NCI-H82 treated with DMSO at 0.1 percent for 48 hours (cell line): ENCODE data around the gene ANKS4B.
"Not testable (repeated sequence)": the region's sequence is repeated elsewhere in the genome, so short reads cannot be mapped to it uniquely, and the experiment has no call there.

Source experiments
- DNase-seq: peaks from one replicate; lab custom pipeline; 2025; ENCODE audit not compliant: unreplicated experiment; lab: John Stamatoyannopoulos, UW

Gene ANKS4B

GRCh38 chr16:21217121-21217520 lies 16.4 kb upstream of the ANKS4B start:
- DNase-seq: no peak

- DNase-seq: no peak
These were observed 15.3 kb upstream of the ANKS4B start for GRCh38 chr16:21218153-21218552.

GRCh38 chr16:21219551-21219950 lies 13.9 kb upstream of the ANKS4B start:
- no peak for DNase-seq

DNA sequence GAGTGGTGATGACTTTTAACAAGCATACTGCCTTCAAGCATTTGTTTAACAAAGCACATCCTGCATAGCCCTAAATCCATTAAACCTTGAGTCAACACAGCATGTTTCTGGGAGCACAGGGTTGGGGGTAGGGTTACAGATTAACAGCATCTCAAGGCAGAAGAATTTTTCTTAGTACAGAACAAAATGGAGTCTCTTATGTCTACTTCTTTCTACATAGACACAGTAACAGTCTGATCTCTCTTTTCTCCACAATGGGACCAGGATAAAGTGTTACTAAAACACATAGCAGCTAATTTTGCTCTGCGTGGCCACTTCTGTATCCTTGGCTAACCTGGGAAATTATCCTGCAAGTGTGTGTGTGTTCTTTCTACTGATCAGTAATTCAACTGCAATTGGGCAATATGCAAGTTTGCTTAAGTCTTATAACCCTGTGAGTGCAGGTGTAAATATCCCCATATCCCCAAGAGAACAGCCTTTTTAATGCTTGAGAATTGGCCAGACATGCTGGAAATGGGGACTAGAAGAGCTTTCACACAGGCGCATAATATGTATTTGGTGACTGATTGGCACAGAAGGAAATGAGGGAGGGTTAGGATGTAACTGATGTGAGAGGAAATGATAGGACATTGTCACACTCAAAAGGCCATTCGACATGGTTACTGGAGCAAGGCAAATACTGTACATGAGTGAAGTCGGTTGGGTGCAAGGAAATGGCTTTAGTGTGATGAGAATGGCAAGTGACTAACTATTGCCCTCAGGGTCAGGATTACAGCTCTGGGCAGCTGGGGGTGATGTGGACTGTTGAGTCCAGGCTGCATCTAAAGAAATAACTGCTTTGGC lies 10.8 kb upstream of the ANKS4B start:
- no peak for DNase-seq

DNA sequence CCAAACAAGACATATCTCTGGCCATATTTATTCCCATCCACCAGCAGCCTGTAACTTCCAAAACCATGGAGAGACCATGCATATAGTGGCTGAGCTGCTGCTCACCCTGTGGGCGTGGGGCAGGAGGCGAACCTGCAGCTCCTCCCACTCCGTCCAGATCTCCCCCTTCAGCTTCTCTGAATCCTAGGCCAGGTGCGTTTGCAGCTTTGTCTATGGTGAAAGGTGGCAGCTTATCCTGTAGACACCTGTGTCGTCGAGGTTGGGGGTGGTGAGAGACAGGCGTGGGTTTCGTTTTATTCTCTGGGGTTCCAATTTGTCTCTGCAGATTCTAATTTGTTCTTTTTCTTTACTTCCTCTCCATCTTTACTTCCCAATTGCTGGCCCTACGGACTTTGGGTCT lies 9.7 kb upstream of the ANKS4B start:
- no peak for DNase-seq

GRCh38 chr16:21224800-21225199 lies 8.7 kb upstream of the ANKS4B start:
- DNase-seq: no peak

- no peak for DNase-seq
These were observed 6.8 kb upstream of the ANKS4B start for GRCh38 chr16:21226749-21227148.

- no peak for DNase-seq
These were observed 5.6 kb upstream of the ANKS4B start for GRCh38 chr16:21227866-21228265.

- DNase-seq: no peak
These were observed 5.1 kb upstream of the ANKS4B start for GRCh38 chr16:21228361-21228872.

DNA sequence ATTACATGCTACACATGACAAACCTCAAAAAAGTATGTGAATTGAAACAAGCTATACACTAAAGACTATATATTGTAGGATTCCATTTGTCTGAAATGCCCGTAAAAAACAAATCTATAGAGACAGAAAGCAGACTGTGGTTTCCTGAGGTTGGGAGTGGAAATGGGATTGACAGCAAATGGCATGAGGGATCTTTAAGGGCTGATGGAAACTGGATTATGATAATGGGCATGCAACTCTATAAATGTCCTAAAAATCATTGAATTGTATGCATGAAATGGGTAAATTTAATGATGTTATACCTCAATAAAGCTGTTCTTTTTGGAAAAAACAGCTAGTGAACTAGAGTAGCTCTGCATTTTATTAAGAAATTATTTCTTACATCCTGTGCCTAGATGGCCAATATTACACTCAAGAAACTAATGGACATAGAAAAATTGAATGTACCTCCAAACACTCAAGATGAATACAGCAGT lies 416 bp upstream of the ANKS4B start:
- no peak for DNase-seq

DNA sequence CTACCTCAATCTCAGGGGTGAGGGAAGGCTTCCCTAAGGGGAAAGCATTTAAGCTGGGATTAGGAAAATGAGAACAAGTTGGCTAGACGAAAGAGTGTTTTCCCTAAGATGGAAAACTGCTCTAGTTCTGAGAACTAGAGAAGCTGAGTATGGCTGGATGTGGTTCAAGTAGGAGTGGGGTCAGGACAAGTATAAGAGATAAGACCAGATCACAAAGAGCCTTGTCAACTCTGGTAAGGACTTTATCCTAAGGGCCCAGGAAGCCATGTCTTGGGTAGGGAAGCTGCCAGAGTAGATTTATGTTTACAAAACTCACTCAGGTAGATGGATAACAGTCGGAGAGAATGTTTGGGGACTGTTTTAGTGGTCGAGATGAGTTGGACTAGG lies 1.7 kb downstream of the ANKS4B start:
- DNase-seq: no peak

DNA sequence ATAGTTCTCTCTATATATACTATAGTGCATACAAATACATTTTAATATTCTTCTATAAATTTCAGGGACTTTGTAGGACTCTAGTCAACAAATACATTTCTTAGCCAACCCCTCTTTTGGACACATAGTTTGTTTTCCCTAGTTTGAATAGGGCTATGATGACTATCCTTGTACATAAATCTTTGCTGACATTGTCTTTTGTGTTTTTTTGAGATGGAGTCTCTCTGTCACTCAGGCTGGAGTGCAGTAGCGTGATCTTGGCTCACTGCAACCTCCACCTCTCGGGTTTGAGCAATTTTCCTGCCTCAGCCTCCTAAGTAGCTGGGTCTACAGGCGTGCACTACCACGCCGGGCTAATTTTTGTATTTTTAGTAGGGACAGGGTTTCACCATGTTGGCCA lies 3.3 kb downstream of the ANKS4B start:
- no peak for DNase-seq

- DNase-seq: no peak
These were observed 6.1 kb downstream of the ANKS4B start for GRCh38 chr16:21239646-21240045.

DNA sequence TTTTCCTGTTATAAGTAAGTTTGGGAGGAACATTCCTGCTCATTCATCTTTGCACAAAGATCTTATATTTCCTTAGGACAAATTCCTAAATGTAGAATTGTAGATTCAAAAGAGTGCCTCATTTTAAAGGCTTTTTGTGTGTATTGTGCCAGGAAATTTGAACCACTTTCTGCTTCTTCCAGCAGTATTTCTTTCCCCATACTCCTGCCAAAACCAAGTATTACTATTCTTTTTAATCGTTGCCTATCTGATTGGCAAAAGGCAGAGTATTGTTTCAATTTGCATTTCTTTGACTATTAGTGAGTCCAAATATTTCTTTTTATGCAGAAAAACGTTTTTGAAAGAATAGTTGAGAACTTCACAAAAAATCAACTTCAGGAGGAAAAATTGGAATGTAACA lies 9.3 kb downstream of the ANKS4B start:
- DNase-seq: no peak

GRCh38 chr16:21244518-21245215 lies 11.2 kb downstream of the ANKS4B start:
- DNase-seq: no peak

GRCh38 chr16:21248179-21248578 lies 14.7 kb downstream of the ANKS4B start:
- DNase-seq: not testable (repeated sequence)

DNA sequence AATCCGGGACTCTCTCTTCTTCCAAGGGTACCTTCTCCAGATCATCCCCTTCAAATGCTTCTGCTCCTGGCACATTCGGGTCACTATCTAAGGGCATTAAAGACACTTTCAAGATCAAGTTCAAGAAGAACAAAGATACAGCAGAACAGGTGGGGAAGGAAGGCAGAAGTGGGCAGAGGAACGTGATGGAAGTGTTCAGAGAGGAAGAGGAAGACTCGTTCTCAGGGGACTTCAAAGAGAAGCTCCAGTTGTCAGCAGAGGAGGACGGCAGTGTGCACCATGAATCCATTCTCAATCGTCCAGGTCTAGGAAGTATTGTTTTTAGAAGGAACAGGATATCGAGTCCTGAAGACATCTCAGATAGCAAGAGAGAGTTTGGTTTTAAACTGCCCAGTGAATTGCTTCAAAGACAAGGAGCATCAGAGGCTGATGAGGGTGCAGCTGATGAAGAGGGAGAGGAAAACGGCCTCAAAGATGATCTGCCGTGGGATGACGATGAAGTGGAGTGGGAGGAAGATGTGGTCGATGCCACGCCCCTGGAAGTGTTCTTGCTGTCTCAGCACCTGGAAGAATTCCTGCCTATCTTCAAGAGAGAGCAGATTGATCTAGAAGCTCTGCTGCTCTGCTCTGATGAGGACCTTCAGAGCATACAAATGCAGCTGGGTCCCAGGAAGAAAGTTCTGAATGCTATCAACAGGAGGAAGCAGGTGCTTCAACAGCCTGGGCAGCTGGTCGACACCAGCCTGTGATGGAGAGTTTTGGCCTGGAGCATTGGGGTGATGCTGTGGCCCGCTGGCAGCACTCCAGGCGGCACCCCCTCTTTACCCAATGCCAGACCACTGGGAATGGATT lies 16.8 kb downstream of the ANKS4B start:
- no peak for DNase-seq

DNA sequence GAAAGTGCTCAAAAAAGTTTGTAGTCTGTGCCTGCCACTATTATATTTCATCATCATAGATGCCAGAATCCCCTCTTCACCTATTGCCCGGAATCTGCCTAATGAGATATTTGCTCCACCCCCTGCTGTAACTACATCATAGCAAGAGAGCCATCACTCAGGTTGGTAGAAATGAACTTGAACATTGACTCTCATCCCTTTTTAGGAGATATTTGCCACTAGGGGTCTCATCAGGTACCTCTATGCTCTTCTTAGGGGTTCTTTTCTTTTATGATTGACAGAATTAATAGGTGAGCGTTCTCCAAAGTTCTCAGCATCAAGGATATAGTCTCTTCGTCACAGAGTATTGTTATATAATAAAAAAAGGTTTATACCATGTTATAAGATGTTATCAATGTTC lies 20.0 kb downstream of the ANKS4B start:
- DNase-seq: no peak

DNA sequence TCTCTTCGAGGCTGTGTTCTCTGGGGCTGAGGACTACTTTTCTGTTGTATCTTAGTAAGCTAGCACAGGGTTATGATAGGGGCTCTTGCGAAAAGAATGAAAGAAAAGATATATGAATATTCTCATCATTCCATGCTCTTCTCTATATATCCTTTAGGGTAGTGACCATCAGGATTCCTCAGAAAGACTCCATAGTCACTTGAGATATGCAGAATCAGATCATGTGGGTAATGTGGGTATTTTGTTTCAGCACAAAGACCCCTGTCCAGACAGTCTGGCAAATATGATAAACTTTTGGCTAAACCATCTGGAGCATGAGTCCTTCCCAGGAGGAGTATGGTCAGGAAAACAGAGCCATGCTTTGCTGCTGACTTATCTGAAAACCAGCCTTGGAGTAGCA lies 23.1 kb downstream of the ANKS4B start:
- DNase-seq: no peak

- no peak for DNase-seq
These were observed 23.8 kb downstream of the ANKS4B start for GRCh38 chr16:21257284-21257683.
